SIG-M5 (cell line): ENCODE results near the gene PITX2.
"Not testable (repeated sequence)": the region's sequence is repeated elsewhere in the genome, so short reads cannot be mapped to it uniquely, and the experiment has no call there.

ENCODE experiments used
- DNase-seq: peaks from one replicate; lab custom pipeline; 2025; lab: John Stamatoyannopoulos, UW

PITX2 gene

GRCh38 chr4:110610940-110611831 lies 11.7 kb downstream of the PITX2 start:
- DNase-seq = no peak

- no peak for DNase-seq
These were observed 12.3 kb downstream of the PITX2 start for GRCh38 chr4:110610620-110610939.

- no peak for DNase-seq
These were observed 13.7 kb downstream of the PITX2 start for GRCh38 chr4:110609044-110609750.

- no peak for DNase-seq
These were observed 17.8 kb downstream of the PITX2 start for GRCh38 chr4:110605077-110605476.

GRCh38 chr4:110602061-110602460 lies 20.8 kb downstream of the PITX2 start:
- DNase-seq = no peak

- DNase-seq = no peak
These were observed 25.3 kb downstream of the PITX2 start for GRCh38 chr4:110597582-110597981.

- no peak for DNase-seq
These were observed 26.4 kb downstream of the PITX2 start for GRCh38 chr4:110596431-110596830.

GRCh38 chr4:110595583-110595982 lies 27.3 kb downstream of the PITX2 start:
- DNase-seq = no peak

- no peak for DNase-seq
These were observed 33.6 kb downstream of the PITX2 start for GRCh38 chr4:110589297-110589696.

GRCh38 chr4:110587666-110588285 lies 35.1 kb downstream of the PITX2 start:
- no peak for DNase-seq

GRCh38 chr4:110586131-110586850 lies 36.6 kb downstream of the PITX2 start:
- DNase-seq = no peak

GRCh38 chr4:110576696-110577095 lies 46.2 kb downstream of the PITX2 start:
- DNase-seq = not testable (repeated sequence)
